Hepatocyte (in vitro differentiated cells): Measurements from ENCODE around the gene KCNJ12.
"Not testable (repeated sequence)": the region's sequence is repeated elsewhere in the genome, so short reads cannot be mapped to it uniquely, and the experiment has no call there.

Source experiments
- EZH2 ChIP-seq: fragments of 200-600 bp; sonication (generic); IDR thresholded peaks from 2 replicates; pipeline ENCODE4 v1.6.1; 2016; ENCODE audit warnings: antibody characterized with exemption, mild to moderate bottlenecking, borderline replicate concordance
- TF ChIP-seq, protein P1 (sequence below): fragments of 200-600 bp; sonication (generic); IDR thresholded peaks from 2 replicates; pipeline ENCODE4 v1.5.1; 2016; ENCODE audit warnings: antibody characterized with exemption, mild to moderate bottlenecking; ENCODE audit not compliant: poor library complexity

DNA sequence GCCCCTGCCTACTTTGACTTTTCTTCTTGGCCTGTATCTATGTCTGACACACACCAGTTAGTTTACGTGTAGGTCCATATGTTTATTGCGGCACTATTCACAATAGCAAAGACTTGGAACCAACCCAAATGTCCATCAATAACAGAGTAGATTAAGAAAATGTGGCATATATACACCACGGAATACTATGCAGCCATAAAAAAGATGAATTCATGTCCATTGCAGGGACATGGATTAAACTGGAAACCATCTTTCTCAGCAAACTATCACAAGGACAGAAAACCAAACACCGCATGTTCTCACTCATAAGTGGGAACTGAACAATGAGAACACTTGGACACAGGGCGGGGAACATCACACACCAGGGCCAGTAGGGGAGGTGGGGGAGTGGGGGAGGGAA, 80.3 kb downstream of the KCNJ12 start:
- TF ChIP-seq, protein P1, sequence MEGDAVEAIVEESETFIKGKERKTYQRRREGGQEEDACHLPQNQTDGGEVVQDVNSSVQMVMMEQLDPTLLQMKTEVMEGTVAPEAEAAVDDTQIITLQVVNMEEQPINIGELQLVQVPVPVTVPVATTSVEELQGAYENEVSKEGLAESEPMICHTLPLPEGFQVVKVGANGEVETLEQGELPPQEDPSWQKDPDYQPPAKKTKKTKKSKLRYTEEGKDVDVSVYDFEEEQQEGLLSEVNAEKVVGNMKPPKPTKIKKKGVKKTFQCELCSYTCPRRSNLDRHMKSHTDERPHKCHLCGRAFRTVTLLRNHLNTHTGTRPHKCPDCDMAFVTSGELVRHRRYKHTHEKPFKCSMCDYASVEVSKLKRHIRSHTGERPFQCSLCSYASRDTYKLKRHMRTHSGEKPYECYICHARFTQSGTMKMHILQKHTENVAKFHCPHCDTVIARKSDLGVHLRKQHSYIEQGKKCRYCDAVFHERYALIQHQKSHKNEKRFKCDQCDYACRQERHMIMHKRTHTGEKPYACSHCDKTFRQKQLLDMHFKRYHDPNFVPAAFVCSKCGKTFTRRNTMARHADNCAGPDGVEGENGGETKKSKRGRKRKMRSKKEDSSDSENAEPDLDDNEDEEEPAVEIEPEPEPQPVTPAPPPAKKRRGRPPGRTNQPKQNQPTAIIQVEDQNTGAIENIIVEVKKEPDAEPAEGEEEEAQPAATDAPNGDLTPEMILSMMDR, result not testable (repeated sequence)
- not testable (repeated sequence) for TF ChIP-seq EZH2
